ENCODE results near the gene GPATCH2. TPM values are rescaled to one million over a fixed set of nuclear protein-coding genes. Genes with fewer than 3 reads are reported as not detected.
"Not testable (repeated sequence)": the region's sequence is repeated elsewhere in the genome, so short reads cannot be mapped to it uniquely, and the experiment has no call there.

Gene GPATCH2
- total RNA-seq, 1 donor from 2014 or later, result 23.0 TPM

DNA sequence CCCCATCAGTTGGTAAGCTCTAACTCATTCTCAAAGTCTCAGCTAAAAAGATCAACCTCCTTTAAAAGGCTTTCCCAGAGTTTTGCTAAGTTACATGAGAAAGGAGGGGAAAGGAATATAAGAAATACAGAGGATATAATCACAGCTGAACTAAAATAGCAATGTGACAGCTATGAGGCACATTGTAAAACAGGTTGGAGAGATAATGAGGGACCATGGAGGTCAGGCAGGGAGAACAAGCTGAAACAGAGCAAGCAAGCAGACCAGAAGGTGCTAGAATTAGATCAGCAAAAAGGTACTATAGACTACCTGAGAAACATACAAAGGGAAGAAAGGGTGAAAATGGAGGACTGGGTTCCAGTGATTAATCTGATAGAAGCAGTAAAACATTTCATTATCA is 28.5 kb downstream of the GPATCH2 start:
- Mint-ChIP-seq H3K27me3 (ENCODE audit: low read depth) (no peaks in the 10 kb centered on the region), H3K4me1 (no peaks in the 10 kb centered on the region), H3K36me3 (peaks cover 14% of the 10 kb centered on the region), H3K4me3 (no peak overlapping the region), H3K9me3 (no peaks in the 10 kb centered on the region), H3K27ac (no peak overlapping the region)
- no peak for TF ChIP-seq CTCF (IDR thresholded peaks at IDR 0.05; ENCODE audit: unreplicated experiment)
- no peak for DNase-seq (ENCODE audit: low spot score in 2 of 2, unreplicated experiment in 2 of 2)

- no peak overlapping the region for H3K4me3 Mint-ChIP-seq
- H3K4me1 Mint-ChIP-seq, result no peaks in the 10 kb centered on the region
- H3K27me3 Mint-ChIP-seq (ENCODE audit: low read depth), result no peaks in the 10 kb centered on the region
- no peak for DNase-seq (ENCODE audit: low spot score in 2 of 2, unreplicated experiment in 2 of 2)
- H3K27ac Mint-ChIP-seq, result no peak overlapping the region
- H3K9me3 Mint-ChIP-seq, result no peaks in the 10 kb centered on the region
- no peak for TF ChIP-seq CTCF (IDR thresholded peaks at IDR 0.05; ENCODE audit: unreplicated experiment)
- peaks cover 4% of the 10 kb centered on the region for H3K36me3 Mint-ChIP-seq
Measured at GRCh38 chr1:217599154-217599553, 31.7 kb downstream of the GPATCH2 start.

- no peak for DNase-seq (ENCODE audit: low spot score in 2 of 2, unreplicated experiment in 2 of 2)
- Mint-ChIP-seq H3K27ac (no peak overlapping the region), H3K27me3 (ENCODE audit: low read depth) (no peaks in the 10 kb centered on the region), H3K4me3 (no peak overlapping the region), H3K9me3 (peaks cover 8% of the 10 kb centered on the region), H3K4me1 (peaks cover 2% of the 10 kb centered on the region), H3K36me3 (peaks cover 4% of the 10 kb centered on the region)
- no peak for TF ChIP-seq CTCF (IDR thresholded peaks at IDR 0.05; ENCODE audit: unreplicated experiment)
Measured at GRCh38 chr1:217590598-217590997, 40.3 kb downstream of the GPATCH2 start.

GRCh38 chr1:217586586-217586985 is 44.3 kb downstream of the GPATCH2 start:
- no peak overlapping the region for H3K4me3 Mint-ChIP-seq
- H3K27ac Mint-ChIP-seq, result no peak overlapping the region
- H3K27me3 Mint-ChIP-seq (ENCODE audit: low read depth), result no peaks in the 10 kb centered on the region
- peaks cover 4% of the 10 kb centered on the region for H3K9me3 Mint-ChIP-seq
- TF ChIP-seq CTCF (IDR thresholded peaks at IDR 0.05; ENCODE audit: unreplicated experiment), result no peak
- peaks cover 2% of the 10 kb centered on the region for H3K4me1 Mint-ChIP-seq
- no peak for DNase-seq (ENCODE audit: low spot score in 2 of 2, unreplicated experiment in 2 of 2)
- peaks cover 2% of the 10 kb centered on the region for H3K36me3 Mint-ChIP-seq

- Mint-ChIP-seq H3K27ac (no peak overlapping the region), H3K36me3 (peaks cover 5% of the 10 kb centered on the region)
Measured at GRCh38 chr1:217585577-217585976, 45.3 kb downstream of the GPATCH2 start.

GRCh38 chr1:217584286-217584811 is 46.5 kb downstream of the GPATCH2 start:
- H3K4me3 Mint-ChIP-seq; H3K27me3 Mint-ChIP-seq (ENCODE audit: low read depth); H3K4me1 Mint-ChIP-seq; H3K36me3 Mint-ChIP-seq; H3K27ac Mint-ChIP-seq; H3K9me3 Mint-ChIP-seq; DNase-seq (ENCODE audit: low spot score in 2 of 2, unreplicated experiment in 2 of 2): not testable (repeated sequence)

More at GRCh38 chr1:217585577-217585976, 45.3 kb downstream of the GPATCH2 start:
- Mint-ChIP-seq H3K27me3 (ENCODE audit: low read depth) (no peaks in the 10 kb centered on the region), H3K4me3 (no peak overlapping the region), H3K9me3 (no peaks in the 10 kb centered on the region), H3K4me1 (peaks cover 2% of the 10 kb centered on the region)
- DNase-seq (ENCODE audit: low spot score in 2 of 2, unreplicated experiment in 2 of 2), result no peak
- no peak for TF ChIP-seq CTCF (IDR thresholded peaks at IDR 0.05; ENCODE audit: unreplicated experiment)

Measured in mesothelial cell of epicardium (in vitro differentiated cells).